A204.1 (cell line): ENCODE data around the gene SDK2.

Experiments used
- FAIRE-seq: peaks from 2 replicates; lab custom pipeline; 2012; peaks lifted over from hg19 to GRCh38; lab: Jason Lieb, UNC

Gene SDK2, protein sequence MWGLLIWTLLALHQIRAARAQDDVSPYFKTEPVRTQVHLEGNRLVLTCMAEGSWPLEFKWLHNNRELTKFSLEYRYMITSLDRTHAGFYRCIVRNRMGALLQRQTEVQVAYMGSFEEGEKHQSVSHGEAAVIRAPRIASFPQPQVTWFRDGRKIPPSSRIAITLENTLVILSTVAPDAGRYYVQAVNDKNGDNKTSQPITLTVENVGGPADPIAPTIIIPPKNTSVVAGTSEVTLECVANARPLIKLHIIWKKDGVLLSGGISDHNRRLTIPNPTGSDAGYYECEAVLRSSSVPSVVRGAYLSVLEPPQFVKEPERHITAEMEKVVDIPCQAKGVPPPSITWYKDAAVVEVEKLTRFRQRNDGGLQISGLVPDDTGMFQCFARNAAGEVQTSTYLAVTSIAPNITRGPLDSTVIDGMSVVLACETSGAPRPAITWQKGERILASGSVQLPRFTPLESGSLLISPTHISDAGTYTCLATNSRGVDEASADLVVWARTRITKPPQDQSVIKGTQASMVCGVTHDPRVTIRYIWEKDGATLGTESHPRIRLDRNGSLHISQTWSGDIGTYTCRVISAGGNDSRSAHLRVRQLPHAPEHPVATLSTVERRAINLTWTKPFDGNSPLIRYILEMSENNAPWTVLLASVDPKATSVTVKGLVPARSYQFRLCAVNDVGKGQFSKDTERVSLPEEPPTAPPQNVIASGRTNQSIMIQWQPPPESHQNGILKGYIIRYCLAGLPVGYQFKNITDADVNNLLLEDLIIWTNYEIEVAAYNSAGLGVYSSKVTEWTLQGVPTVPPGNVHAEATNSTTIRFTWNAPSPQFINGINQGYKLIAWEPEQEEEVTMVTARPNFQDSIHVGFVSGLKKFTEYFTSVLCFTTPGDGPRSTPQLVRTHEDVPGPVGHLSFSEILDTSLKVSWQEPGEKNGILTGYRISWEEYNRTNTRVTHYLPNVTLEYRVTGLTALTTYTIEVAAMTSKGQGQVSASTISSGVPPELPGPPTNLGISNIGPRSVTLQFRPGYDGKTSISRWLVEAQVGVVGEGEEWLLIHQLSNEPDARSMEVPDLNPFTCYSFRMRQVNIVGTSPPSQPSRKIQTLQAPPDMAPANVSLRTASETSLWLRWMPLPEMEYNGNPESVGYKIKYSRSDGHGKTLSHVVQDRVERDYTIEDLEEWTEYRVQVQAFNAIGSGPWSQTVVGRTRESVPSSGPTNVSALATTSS (N-terminal part only)

DNA sequence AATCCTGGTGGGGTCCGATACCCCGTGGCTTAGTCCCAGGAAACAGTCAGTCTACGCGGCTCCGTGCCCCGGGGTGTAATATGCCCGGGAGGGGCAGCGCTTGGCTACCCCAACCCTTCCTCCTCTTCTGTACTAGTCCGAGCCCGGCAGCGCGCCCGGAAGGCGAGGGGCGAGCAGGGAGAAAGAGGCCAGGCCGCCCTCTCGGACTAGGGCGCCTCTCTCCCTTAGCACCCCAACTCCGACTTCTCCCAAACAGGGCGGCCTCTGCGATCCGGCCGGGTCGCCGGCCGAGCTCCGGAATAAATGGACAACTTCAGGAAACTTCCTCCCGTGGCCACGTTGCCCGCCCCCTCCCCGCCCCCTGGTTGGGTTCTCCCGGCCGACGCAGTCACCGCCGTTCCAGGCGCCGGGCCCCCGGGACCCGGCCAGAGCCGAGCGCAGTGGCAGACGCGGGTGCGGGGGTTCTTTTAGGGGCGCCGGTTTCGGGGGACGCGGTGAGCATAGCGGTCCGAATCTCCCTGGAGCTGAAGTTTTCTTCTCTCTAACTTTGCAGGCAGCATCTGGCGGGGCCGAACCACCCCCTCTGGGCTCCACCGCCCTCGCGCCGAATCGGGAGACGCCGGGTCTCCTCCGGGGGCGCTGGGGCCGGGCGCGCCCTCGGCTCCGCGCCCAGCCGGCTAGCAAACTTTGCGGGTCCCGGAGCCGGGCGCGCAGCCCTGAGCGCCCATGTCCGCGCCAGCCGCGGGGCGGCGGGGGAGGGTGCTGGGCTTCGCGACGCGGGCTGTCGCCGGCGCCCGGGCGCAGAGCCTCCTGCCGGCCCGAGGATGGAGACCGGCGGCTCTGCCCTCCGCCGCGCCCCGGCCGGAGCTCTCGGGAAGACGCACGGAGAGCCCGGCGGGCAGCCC, at the start of gene SDK2:
Gene SDK2, minus strand, starts transcription at position 301 of the 905 bp plus-strand sequence. CDS start 357 bp downstream, outside the sequence.
- no peak for FAIRE-seq

DNA sequence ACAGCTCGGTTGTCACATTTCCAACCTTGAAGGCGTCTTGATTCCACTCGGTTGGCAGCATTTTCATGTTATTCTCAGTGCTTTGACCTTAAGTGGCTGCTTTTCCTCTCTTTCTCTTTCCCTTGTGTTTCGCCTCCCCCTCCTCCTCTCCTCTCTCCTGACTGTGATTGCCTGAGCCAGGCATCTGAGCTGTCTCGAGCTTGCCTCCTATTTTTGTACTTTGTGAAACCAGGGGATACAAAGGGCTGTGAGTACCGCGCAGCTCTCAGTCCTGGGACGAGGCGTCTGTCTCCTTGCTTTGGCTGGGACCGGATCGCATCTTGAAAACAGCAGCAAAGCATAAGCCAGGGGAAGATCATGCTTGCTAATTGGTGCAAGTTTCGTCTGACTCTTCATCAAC, 48.8 kb upstream of the SDK2 start:
- no peak for FAIRE-seq

DNA sequence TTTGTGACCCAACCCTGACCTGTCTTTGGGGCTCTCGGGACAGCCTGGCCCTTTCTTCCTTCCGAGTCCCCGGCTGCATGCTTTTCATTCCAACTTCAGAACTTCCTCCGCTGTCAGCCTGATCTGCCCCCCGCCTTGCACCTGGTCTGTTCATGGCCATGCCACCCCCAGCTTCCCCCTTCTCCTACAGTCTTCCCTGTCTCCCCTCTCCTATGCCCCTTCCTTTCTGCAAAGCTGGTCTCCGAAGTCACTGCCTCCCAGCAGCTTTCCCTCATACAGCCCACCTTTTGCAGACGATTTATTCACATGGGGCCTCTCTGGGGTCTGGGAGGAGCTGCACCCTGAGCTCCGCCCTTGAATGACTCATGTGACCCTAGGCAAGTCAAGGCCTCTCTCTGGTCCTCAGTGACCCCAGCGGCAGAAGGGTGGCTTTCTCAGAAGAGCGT, 47.1 kb upstream of the SDK2 start:
- no peak for FAIRE-seq

DNA sequence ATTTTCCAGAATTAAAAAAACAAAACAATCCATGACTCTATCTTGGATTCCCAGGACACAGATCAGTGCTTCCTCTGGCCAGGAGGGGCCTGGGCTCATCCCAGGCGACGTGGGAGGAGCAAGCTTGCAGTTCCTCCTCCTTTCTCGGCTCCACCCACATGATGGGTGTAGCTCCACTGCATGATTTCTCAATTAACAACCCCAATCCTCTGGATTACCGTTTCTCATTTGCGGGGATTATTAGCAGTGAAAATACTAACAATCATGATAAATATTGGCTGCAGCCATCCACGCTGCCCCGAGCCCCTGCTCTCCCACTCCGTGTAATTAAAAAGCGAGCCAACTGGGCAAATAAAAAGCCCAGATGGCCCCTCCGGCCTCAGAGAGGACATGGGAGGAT, 46.4 kb upstream of the SDK2 start:
- FAIRE-seq, result no peak

DNA sequence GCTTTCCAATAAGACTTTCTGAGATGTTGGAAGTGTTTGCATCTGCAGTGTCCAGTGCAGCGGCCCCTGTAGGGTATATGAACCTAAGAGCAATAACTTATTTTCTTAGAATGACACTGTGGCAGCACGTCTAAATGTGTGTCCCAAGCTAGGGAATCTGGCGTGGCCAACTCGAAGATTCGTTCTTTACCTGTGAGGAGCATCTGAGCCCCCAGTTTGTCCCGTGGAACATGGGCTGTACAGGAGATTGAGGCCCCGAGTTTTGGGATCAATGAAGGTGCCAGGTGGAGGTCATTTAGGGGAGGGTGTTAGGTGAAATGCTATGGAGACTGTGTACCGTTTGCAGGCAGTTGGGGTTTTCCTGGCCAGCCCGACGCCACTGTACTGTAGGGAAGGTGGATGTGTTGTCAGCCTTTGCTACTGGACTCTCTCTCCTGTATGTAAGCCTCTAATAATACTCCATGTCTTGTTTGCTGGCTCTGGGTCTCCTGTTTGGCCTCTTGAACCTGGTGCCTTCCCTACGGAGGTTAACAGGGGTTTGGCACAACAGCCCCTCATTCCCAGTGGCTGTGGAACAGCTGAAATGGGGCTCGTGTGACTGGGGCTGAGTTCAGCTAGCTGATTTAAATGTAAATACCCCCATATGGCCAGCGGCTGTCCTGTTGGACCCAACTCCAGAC, 45.5 kb upstream of the SDK2 start:
- FAIRE-seq, result no peak

DNA sequence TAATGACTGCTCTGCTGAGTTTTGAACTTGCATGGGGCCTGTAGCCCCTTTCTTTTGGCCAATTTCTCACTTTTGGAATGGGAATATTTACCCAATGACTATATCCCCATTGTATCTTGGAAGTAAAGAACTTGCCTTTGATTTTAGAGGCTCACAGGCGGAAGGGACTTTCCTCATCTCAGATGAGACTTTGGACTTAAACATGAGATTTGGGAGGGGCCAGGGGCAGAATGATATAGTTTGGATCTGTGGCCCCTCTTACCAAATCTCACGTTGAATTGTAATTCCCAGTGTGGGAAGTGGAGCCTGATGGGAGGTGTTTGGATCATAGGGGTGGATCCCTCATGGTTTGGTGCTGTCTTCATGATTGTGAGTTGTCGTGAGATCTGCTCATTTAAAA, 42.7 kb upstream of the SDK2 start:
- no peak for FAIRE-seq

DNA sequence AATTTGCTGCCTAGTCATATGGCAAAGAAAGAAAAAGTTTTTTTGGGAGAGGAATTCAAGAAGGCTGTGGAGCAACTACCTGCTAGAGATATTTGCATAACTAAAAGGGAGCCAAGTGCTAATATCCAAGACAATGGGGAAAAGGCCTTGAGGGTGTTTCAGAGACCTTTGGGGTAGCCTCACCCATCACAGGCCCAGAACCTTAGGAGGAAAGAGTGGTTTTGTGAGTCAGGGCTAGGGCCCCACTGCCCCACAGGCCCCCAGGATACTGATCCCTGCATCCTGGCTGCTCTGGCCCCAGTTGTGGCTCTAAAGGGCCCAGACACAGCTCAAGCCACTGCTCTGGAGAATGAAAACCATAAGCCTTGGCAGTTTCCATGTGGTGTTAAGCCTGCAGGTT, 41.9 kb upstream of the SDK2 start:
- no peak for FAIRE-seq

DNA sequence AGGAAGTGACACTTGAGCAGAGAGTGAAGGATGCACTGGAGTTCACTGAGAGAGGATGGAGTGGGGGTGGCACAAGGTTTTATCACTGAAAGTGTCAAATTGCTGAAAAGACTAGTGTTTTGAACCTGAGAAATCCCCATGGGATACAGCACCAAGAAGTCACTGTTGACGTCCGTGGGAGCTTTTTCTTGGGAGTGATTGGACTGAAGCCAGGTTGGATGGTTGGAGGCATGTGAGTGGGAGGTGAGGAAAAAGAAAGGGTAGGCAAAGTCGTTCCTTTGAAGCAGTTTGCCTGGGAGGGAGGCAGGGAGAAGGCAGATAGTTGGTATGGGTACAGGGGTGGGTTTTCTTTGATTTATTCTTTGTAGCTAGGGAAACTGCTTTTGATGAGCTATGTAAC, 39.9 kb upstream of the SDK2 start:
- FAIRE-seq, result no peak

DNA sequence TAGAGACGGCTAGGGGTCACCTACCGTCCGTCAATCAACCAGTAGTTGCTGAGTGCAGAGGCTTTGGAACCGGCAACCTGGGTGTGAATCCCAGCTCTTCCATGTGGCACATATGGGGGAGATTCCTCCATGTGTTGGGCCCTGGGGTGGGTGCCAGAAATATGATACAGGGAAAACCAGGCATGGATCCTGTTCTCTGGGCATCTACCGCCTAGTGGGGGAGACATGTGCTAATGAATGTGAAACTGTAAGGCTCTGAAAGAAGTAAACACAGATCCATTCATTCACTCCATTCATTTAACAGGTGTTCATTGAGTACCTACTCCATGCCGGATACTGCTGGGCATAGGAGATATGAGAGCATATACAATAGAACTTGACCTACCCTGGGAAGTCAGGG, 39.5 kb upstream of the SDK2 start:
- no peak for FAIRE-seq

DNA sequence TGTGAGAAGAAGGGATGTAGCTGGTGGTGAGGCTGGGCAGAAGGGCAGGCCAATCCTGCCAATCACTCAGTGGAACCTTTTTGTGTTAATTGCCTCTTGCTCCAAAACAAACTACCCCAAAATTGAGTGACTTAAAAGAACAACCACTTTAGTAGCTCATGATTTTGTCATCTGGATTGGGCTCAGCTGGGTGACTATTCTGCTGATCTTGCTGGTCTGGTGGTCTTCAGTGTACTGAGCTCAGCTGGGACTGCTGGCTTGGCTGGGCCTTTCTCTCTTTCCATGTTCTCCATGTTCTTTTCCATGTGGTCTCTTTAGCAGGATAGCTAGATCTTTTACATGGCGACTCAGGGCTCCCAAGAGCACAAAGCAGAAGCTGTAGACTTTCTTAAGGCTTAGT, 37.7 kb upstream of the SDK2 start:
- no peak for FAIRE-seq

DNA sequence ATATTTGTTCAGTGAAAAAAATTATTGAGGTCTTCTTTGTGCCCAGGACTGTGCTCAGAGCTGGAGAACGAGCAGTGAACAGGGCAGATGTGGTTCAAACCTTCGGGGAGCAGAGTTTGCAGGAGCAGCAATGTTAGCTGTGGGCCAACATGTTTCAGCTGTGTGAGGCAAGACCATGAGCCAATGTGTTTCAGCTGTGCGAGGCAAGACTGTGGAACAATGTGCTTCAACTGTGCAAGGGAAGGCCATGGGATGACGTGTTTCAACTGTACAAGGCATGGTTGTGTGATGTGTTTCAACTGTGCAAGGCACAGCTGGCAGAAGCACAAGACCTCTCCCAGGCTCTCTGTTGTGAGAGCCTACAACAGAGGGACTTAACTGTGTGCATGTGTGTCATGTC, 35.2 kb upstream of the SDK2 start:
- no peak for FAIRE-seq

DNA sequence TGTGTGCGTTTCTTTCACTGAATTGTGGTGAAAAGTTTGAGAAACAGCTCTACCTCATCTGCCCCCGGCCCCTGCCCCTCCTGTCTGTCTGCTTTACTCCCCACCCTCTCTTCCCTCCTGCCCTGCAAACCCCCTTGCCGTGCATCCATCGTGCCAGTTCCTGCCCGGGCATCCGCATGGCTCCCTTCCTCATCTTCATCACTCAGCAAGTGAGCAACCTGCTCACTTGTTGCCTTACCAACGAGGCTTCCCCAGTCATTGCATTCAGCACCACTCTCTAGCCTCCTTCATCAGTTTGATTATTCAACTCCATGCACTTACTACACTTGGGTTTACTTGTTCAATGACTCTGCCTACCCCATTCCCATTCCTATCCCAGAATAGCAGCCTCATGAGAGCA, 34.8 kb upstream of the SDK2 start:
- FAIRE-seq, result no peak

DNA sequence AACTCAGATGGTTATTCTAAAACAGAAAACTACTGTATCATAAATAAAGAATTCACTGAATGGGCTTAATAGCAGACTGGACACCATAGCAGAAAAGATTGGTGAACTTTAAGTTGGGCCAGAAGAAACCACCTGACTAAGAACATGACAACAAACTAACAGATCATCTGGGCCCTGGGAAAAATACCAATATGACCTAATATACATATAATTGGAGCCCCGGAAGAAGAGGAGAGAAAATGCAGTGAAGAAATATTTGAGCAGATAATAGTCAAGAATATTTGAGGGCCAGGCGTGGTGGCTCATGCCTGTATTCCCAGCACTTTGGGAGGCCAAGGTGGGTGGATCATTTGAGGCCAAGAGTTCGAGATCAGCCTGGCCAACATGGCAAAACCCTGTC, 25.5 kb upstream of the SDK2 start:
- no peak for FAIRE-seq

DNA sequence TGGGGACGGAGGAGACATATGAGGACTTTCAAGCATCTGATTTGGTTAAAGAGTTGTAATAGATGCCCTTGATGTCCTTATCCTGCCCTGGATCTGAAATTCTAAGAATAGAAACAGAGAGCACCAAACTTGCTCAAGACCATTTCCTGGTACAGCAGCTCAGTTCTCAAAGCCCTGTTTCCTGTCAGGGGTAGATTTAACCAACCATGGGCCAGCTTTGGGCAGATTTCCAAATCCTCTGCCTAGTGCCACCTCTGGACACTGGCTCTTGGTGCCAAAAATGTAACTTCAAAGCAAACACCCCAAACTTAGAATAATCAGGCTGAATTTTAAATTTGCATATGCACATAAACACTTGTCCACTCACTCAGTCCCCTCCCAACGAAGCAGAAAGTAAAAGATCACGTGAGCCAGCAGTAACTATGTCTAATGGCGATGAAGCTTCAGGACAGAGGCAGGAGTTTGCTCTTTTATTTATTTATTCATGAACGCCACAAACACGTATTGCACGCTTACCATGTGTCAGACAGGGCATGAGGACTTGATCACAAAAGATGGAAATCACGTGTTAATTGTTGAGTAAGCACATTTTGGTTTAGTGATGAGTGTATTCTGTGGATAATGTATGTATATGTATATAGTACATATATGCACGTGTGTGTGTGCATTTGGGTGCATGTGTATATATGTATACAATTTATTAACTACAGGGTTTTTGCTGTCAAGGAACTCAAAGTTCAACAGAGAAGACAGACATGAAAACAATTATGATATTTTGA, 23.1 kb upstream of the SDK2 start:
- no peak for FAIRE-seq

DNA sequence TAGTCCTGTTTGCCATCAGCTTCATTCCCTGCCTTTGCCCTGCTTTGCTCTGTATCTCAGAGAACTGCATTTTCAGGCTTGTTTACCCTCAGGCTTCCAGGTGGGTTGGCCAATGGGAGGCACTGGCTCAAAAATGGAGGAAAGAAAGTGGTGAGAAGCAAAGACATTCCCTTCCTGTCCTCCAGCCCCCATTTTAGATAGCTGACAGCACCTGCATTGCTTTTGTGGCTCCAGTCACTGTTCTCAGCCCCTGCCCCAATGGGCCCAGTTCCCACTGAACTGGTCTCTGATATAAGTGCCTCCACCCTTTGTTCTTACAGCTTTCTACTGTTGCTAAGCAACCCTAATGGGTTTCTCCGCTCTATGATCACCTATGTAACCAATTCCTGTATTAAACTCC, 19.4 kb upstream of the SDK2 start:
- no peak for FAIRE-seq

DNA sequence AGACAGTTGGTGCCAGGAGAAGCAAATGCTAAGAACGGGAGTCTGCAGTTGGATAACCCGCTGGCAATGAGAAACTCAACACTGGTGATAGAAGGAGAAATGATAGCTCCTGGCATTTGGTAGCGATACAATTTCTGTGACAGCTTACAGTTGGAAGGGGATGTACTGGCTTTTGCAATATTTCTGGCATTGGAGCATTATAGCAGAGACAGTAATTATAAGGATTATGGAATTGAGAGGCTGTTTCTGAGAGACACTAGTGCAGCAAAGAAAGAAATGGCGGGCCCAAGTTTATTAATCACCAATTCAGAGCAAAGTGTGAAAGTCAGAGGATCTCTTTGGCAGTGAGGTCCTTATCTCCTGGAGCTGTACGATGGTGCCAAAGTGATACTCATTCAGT, 16.1 kb upstream of the SDK2 start:
- FAIRE-seq, result no peak

DNA sequence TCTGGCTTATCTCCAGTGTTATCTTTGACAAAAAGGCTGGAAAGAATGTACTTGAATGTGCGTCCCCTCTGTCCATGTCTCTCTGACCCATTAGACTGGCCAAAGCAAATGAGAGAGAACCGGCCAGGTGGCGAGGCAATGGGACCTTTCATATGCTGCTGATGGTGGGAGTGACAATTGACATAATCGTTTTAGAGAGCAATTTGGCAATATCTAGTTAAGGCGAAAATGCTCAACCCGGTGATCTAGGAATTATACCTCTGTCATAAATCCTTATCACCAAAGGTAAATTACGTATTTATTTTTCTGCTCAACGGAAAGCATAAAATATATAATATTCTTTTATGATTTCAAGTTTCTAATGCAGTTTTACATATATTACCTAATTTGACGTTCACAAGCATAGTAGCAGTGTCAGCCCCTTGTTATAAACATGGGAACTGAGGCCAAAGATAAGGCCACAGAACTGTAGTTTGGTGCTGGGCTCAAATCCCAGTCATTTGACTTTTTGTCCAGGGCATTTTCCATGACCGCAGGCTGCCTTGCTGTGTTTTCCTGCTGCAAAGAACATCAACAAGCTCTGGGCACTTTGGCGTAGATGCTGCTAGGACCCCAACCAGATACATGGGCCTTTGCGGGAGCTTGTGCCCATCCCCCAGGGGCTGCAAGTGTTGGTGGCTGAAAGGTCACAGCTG, 14.7 kb upstream of the SDK2 start:
- no peak for FAIRE-seq

DNA sequence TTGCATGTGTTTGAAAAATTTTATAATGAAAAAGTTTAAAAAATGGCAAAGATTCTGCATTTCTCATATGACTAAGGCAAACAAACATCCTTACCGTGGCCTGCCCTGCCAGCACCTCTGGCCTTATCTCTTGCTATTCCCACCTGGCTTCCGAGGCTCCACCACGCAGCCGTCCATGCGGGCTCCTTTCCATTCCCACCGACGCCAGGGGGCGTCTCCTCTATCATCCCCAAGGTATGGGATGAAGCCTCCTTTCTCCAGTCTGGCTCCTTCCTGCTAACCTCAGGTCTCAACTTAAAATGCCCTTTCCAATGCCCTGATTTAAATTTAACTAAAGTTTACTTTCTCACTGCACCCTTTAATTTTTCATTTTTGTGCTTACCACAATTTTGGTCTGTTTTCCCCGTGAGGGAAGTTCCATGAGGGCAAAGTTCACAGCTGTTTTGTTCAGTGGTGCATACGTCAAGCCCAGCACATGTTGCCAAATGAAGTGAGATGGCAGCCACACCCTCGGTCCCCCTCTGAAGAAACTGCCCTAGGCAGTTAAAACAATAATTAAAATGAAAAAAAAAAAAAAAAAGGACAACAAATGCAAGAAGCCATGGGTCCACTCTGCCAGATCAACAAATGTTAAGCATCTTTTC, 13.3 kb upstream of the SDK2 start:
- no peak for FAIRE-seq

DNA sequence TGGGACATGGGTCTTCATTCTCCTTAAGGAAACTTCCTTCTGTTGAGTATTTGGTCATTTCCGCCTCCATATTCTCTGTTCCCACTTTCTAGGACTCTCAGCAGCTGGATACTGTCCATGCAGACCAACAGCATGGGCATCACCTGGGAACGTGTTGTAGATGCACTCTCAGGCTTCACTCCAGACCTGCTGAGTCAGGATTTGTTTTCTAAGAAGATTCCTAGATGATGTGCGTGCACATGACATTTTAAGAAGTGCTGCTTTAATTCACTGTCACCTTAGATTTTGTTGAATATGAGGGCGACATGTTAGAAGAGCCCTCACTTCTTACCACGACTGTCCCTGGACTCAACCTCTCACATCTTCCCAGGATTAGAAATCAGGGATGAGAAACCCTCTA, 10.0 kb upstream of the SDK2 start:
- no peak for FAIRE-seq
